HepG2 (cell line): Measurements from ENCODE around the gene CCL27. TPM values are rescaled to one million over a fixed set of nuclear protein-coding genes. Genes with fewer than 3 reads are reported as not detected.

Source experiments
- FLYWCH1 ChIP-seq: sonication (generic); formaldehyde crosslinking; IDR thresholded peaks from 2 replicates; pipeline ENCODE4 v1.8.1; 2023; ENCODE audit warnings: mild to moderate bottlenecking, missing genetic modification reagents
- HOXA3 ChIP-seq: sonication (generic); formaldehyde crosslinking; IDR thresholded peaks from 2 replicates; pipeline ENCODE4 v1.5.0; 2020; ENCODE audit warnings: missing genetic modification reagents
- KDM1A ChIP-seq: IDR thresholded peaks from 2 replicates; pipeline ENCODE4 v1.6.1; 2016; ENCODE audit warnings: missing compliant biosample characterization
- MED8 ChIP-seq: sonication (generic); formaldehyde crosslinking; IDR thresholded peaks from 2 replicates; pipeline ENCODE4 v1.8.1; 2023; ENCODE audit warnings: mild to moderate bottlenecking, missing genetic modification reagents; ENCODE audit not compliant: insufficient replicate concordance
- NRL ChIP-seq: sonication (generic); formaldehyde crosslinking; IDR thresholded peaks from 2 replicates; pipeline ENCODE4 v1.5.0; 2020; ENCODE audit warnings: missing genetic modification reagents, mild to moderate bottlenecking, moderate library complexity, borderline replicate concordance
- PHB2 ChIP-seq: fragments of 450-650 bp; IDR thresholded peaks from 2 replicates; pipeline ENCODE4 v1.6.1; 2018; ENCODE audit not compliant: partially characterized antibody
- TMF1 ChIP-seq: sonication (generic); formaldehyde crosslinking; IDR thresholded peaks from 2 replicates; pipeline ENCODE4 v1.8.1; 2022; ENCODE audit warnings: low read depth, missing genetic modification reagents
- ZBTB10 ChIP-seq: sonication (generic); formaldehyde crosslinking; IDR thresholded peaks from 2 replicates; pipeline ENCODE4 v1.4.0; 2020; ENCODE audit warnings: missing genetic modification reagents, borderline replicate concordance
- ZNF670 ChIP-seq: sonication (generic); formaldehyde crosslinking; IDR thresholded peaks from 2 replicates; pipeline ENCODE4 v1.8.0; 2022; ENCODE audit warnings: mild to moderate bottlenecking, missing genetic modification reagents, borderline replicate concordance
- polyA plus RNA-seq, 8 experiments: library from polyadenylated mRNA; depleted of rRNA in 3 of 8; stranded (reverse) in 7 of 8; unstranded in 1 of 8; fragments of >200 nt; fragmentation: Illumina TruSeq in 4 of 8; extraction: Trizol in 4 of 8; gene quantifications; 2 replicates each; pipeline versions ENCODE4 v1.2.1 to v1.2.3, GENCODE V29; 2011 to 2016; ENCODE audit warnings: low read depth in 4 of 8, missing spikeins in 1 of 8, mixed read lengths in 1 of 8; ENCODE audit not compliant: insufficient read depth in 1 of 8
- total RNA-seq, 5 experiments: library from RNA; depleted of rRNA; stranded (reverse); fragments of >200 nt; fragmentation: Illumina TruSeq; extraction: Trizol; gene quantifications; 2 replicates each; pipeline ENCODE4 v1.2.3, GENCODE V29; 2016; ENCODE audit warnings: low read depth in 1 of 5
- TF ChIP-seq, protein P1 (sequence below): IDR thresholded peaks from 2 replicates; pipeline ENCODE4 v1.6.1; 2016; ENCODE audit warnings: low read depth, missing genetic modification reagents, missing compliant biosample characterization
- TF ChIP-seq, protein P2 (sequence below): sonication (generic); formaldehyde crosslinking; IDR thresholded peaks from 2 replicates; pipeline ENCODE4 v1.4.0; 2020; ENCODE audit warnings: missing genetic modification reagents
- TF ChIP-seq, protein P3 (sequence below): sonication (generic); formaldehyde crosslinking; IDR thresholded peaks from 2 replicates; pipeline ENCODE4 v1.5.1; 2020; ENCODE audit warnings: mild to moderate bottlenecking, missing genetic modification reagents, borderline replicate concordance

CCL27 gene
- total and polyA plus RNA-seq, 2 of the 13 experiments (the other 11 are each of a cell fraction or from before 2014, with no cell fraction given), result not detected

DNA sequence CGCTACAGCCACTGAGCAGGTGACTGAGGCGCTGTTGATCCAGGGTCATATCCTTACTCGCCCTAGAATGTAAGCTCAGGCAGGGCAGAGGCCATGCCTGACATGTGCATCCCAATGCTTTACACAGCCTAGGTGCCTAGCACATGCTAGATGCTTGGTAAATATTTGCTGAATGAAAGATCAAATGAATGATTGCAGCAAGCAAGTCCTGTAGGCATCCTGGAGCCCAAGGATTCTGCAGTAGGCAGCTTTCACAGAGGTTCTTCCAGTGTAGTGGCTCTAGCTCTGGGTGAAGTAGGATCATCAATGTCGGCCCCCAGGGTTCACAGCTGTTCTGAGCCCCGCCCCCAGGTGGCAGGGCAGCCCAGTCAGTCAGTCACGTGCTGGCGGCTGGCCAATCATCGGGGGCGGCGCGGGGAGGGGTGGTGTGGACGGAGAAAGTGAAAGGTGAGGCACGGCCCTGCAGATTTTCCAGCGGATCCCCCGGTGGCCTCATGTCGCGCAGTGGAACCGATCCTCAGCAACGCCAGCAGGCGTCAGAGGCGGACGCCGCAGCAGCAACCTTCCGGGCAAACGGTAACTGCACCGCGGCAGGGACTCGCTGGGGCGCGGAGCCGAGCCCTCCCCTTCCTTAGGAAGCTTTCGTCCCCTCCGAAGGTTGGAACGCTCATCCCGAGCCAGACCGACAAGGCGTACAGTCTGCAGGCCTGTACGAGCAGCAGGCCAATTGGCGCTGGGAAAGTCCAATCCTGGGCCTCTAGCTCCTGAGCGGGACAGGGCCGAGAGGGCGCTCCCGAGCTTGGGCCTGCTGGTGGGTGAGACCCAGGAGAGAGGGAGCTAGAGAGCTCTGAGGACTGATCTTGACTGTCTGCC, 16.0 kb downstream of the CCL27 start, which contains the start of gene GALT (continued):
- TF ChIP-seq MED8 (CRISPR knock-in tag), result peak; percentile 84
- peak; percentile 59 for TF ChIP-seq HOXA3
- TF ChIP-seq, protein P1, sequence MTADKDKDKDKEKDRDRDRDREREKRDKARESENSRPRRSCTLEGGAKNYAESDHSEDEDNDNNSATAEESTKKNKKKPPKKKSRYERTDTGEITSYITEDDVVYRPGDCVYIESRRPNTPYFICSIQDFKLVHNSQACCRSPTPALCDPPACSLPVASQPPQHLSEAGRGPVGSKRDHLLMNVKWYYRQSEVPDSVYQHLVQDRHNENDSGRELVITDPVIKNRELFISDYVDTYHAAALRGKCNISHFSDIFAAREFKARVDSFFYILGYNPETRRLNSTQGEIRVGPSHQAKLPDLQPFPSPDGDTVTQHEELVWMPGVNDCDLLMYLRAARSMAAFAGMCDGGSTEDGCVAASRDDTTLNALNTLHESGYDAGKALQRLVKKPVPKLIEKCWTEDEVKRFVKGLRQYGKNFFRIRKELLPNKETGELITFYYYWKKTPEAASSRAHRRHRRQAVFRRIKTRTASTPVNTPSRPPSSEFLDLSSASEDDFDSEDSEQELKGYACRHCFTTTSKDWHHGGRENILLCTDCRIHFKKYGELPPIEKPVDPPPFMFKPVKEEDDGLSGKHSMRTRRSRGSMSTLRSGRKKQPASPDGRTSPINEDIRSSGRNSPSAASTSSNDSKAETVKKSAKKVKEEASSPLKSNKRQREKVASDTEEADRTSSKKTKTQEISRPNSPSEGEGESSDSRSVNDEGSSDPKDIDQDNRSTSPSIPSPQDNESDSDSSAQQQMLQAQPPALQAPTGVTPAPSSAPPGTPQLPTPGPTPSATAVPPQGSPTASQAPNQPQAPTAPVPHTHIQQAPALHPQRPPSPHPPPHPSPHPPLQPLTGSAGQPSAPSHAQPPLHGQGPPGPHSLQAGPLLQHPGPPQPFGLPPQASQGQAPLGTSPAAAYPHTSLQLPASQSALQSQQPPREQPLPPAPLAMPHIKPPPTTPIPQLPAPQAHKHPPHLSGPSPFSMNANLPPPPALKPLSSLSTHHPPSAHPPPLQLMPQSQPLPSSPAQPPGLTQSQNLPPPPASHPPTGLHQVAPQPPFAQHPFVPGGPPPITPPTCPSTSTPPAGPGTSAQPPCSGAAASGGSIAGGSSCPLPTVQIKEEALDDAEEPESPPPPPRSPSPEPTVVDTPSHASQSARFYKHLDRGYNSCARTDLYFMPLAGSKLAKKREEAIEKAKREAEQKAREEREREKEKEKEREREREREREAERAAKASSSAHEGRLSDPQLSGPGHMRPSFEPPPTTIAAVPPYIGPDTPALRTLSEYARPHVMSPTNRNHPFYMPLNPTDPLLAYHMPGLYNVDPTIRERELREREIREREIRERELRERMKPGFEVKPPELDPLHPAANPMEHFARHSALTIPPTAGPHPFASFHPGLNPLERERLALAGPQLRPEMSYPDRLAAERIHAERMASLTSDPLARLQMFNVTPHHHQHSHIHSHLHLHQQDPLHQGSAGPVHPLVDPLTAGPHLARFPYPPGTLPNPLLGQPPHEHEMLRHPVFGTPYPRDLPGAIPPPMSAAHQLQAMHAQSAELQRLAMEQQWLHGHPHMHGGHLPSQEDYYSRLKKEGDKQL (CRISPR knock-in tag), result 0 out of 2 replicates have a peak, but pooled peaks have one; percentile 38
- TF ChIP-seq TMF1 (CRISPR knock-in tag), result no peak
- TF ChIP-seq, protein P2, sequence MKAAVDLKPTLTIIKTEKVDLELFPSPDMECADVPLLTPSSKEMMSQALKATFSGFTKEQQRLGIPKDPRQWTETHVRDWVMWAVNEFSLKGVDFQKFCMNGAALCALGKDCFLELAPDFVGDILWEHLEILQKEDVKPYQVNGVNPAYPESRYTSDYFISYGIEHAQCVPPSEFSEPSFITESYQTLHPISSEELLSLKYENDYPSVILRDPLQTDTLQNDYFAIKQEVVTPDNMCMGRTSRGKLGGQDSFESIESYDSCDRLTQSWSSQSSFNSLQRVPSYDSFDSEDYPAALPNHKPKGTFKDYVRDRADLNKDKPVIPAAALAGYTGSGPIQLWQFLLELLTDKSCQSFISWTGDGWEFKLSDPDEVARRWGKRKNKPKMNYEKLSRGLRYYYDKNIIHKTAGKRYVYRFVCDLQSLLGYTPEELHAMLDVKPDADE (CRISPR knock-in tag), result no peak
- TF ChIP-seq PHB2, result no peak
- TF ChIP-seq, protein P3, sequence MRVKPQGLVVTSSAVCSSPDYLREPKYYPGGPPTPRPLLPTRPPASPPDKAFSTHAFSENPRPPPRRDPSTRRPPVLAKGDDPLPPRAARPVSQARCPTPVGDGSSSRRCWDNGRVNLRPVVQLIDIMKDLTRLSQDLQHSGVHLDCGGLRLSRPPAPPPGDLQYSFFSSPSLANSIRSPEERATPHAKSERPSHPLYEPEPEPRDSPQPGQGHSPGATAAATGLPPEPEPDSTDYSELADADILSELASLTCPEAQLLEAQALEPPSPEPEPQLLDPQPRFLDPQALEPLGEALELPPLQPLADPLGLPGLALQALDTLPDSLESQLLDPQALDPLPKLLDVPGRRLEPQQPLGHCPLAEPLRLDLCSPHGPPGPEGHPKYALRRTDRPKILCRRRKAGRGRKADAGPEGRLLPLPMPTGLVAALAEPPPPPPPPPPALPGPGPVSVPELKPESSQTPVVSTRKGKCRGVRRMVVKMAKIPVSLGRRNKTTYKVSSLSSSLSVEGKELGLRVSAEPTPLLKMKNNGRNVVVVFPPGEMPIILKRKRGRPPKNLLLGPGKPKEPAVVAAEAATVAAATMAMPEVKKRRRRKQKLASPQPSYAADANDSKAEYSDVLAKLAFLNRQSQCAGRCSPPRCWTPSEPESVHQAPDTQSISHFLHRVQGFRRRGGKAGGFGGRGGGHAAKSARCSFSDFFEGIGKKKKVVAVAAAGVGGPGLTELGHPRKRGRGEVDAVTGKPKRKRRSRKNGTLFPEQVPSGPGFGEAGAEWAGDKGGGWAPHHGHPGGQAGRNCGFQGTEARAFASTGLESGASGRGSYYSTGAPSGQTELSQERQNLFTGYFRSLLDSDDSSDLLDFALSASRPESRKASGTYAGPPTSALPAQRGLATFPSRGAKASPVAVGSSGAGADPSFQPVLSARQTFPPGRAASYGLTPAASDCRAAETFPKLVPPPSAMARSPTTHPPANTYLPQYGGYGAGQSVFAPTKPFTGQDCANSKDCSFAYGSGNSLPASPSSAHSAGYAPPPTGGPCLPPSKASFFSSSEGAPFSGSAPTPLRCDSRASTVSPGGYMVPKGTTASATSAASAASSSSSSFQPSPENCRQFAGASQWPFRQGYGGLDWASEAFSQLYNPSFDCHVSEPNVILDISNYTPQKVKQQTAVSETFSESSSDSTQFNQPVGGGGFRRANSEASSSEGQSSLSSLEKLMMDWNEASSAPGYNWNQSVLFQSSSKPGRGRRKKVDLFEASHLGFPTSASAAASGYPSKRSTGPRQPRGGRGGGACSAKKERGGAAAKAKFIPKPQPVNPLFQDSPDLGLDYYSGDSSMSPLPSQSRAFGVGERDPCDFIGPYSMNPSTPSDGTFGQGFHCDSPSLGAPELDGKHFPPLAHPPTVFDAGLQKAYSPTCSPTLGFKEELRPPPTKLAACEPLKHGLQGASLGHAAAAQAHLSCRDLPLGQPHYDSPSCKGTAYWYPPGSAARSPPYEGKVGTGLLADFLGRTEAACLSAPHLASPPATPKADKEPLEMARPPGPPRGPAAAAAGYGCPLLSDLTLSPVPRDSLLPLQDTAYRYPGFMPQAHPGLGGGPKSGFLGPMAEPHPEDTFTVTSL, result peak; percentile 56; the same call in 1 of the 2 replicates
- 0 out of 2 replicates have a peak, but pooled peaks have one; percentile 22 for TF ChIP-seq ZBTB10 (CRISPR knock-in tag)
- no peak for TF ChIP-seq FLYWCH1
- TF ChIP-seq KDM1A (CRISPR knock-in tag), result no peak
- peak; percentile 68; the same call in 1 of the 2 replicates for TF ChIP-seq ZNF670 (CRISPR knock-in tag)
- peak; percentile 92 for TF ChIP-seq NRL (CRISPR knock-in tag)
